Measurements from ENCODE around the gene STRN.
"Not testable (repeated sequence)": the region's sequence is repeated elsewhere in the genome, so short reads cannot be mapped to it uniquely, and the experiment has no call there.

Gene STRN

DNA sequence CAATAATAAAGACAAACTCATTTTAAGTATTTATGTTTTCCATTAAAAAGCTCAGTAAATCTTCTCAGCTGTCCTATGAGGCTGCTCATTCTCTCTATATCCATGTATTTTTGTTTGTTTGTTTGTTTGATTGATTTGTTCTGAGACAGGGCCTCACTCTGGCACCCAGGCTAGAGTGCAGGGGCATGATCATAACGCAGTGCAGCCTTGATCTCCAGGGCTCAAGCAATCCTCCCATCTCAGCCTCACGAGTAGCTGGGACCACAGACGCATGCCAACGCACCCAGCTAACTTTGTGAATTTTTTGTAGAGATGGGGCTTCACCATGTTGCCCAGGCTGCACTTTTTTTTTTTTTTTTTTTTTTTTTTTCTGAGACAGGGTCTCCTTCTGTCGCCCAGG, 5.6 kb downstream of the STRN start:
- DNase-seq: no peak

DNA sequence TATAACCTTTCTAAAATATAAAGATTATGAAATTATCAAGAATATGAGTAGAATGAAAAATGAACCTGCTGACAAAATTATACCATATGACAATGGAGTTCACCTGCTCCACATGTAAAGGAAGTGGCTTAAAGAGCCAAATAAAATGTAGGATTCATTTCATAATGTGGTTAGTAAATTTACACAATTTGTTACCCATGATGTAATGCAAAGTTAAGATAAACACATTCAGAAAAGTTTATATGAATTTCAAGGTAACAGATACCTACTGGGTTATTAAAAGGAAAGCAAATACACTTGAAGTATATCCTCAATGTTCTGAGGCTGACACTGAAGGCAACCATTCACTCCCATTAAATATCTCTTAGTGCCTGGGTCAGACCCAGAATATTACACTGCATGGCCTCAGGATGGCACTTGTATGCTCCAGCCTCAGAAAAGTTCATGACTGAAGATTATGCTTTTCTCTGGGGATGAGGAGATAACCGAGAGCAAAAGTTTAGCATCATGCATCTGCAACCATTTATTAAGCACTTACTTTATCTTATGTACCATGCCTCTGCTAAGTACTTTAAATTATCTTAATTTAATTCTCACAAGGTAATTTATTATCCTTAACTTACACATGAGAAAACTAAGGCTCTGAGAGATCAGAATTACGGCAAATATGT, 6.2 kb downstream of the STRN start:
- DNase-seq: no peak

DNA sequence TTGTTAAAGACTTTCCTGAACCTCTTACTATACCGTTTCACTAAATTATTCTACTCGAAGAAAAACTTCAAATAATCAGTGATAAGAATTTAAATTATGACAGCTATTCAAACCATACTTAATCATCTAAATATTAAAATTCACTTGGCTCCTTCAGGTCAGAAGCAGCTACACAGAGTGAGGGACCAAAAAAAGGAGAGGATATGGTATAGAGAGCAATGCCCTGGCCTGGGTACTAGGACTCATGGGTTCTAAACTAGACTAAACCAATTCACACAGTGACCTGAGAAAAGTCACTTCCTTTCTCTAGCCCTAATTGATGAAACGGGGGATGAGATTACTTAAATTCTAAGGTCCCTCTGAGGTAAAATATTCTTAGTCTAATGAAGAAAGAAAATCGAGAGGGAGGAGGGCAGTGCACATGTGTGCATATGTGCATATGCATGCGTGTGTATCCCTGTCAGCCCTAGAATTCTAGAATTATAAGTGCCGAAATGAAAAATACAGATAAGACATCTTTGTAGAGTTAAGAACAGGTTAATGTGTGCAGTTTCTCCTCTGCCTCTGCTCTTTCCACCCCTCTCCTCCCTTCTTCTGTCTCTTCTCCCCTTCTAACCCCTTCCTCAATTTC, 11.2 kb downstream of the STRN start:
- DNase-seq: no peak

DNA sequence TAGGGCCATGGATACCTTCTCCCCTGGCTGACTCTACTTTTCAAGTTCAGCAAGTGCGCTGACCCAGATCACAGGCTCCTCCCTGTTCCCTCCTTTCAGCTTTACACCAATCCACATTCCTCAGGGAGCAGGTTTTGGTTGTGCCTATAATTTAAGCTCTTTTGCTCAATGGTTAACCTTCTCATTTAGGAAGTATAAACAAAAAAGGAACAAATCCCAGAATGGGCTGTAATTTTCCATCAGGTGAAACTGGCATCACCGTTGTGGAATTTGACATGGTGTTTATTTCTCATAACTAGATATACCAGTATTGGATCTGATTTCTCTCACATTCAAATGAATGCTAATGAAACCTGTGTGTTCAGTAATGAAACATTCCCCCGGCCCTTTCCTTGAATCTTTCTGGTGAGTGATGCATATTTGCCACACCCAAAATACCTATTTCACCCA, 13.6 kb downstream of the STRN start:
- DNase-seq: no peak

DNA sequence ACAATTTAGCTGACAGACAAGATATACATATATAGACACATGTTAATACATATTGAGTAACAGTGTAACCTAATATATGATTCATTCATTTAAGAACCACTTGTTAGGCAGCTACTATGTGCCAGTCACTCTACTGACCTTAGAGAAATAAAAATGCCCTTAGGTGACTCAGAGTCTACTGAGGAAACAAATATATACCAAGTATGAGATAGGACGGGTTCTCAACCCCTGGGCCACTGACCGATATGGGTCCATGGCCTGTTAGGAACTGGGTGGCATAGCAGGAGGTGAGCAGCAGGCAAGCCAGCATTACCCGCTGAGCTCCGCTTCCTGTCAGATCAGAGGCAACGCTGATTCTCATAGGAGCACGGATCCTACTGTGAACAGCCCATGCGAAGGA, 14.8 kb downstream of the STRN start:
- DNase-seq: peak in 1 of 2 experiments; percentile 41

DNA sequence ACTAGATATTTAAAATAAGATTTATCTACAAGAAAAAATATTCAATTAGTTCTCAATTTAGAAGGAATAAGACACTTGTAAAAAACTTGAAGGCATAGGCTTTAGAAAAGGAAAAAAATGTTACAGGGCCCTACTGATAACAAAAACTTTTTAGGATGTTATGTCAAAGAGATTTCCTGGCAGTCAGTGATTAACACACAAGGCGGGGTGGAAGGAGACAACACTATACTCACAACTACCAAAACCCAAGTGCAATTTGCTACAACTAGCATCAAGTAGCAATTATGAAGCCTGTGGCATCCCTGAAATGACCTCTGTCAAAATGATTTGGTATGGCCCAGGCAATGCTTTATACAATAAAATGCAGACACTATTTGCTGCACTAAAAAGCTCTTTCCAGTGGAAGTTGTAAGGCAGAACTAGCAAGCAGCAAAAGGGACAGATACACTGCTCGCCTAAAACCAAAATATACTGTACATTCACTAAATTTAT, 15.3 kb downstream of the STRN start:
- no peak for DNase-seq

DNA sequence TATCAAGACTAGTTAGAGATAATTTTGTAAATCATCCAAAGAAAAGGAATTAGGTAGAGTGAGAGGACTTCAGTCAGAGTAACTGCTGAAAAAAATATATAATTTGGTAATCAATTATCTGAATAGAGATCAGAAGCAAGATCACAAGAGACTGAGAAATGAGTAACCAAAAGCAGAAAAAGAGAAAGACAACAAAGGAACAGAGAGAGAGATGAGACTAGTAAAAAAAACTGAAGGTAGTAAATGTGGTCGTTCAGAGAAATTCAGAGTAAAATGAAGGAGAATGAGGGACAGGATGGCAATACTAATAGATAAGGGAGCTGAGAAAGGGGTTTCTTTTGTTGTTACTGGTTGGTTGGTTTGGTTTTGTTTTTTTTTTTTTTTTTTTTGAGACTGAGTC, 16.5 kb downstream of the STRN start:
- DNase-seq: no peak

DNA sequence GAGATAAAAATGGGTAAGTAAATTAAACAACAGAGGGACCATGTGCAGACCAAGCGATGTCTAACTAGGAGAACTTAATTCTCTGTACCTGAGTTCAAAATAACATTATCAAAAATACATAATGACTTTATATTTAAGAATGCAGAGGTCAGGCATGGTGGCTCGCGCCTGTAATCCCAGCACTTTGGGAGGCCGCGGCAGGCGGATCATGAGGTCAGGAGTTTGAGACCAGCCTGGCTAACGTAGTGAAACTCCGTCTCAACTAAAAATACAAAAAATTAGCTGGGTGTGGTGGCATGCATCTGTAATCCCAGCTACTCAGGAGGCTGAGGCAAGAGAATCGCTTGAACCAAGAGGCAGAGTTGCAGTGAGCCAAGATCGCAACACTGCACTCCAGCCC, 21.1 kb downstream of the STRN start:
- DNase-seq: not testable (repeated sequence)

DNA sequence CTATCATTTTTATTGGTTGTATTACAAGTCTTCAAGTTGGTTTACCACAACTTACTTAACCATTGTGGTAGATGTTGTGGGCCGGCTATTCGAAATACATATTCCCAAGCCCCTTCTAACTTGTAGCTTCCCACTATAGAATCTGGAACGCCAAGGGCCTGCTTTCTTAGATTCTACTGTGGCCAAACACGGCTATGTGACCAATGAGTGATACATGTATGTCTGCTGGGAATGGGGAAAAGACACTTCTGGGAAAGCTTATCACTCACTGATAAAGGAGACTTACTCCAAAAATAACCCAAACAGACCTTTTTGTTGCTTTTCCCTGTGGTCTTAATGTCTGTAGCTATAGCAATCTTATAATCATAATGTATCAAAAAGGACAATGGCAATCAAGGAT, 24.5 kb downstream of the STRN start:
- DNase-seq: no peak

DNA sequence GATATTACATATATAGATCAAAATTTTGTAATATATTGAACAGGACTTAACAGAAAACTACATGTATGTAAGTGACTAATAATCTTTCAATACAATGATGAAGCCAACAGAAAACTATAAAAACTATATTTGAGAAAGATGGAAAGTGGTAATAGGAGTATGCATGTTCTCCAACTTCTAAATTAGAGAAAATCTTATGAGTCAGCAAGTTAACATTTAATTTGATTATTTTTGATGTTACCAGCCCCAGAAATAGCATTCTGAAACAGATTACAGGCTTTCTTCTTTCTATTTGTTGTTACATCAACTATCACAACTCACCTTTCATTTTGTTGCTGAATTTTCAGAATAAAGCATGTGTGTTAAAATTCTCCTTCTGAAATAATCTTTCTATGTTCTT, 29.8 kb downstream of the STRN start:
- DNase-seq: not testable (repeated sequence)

DNA sequence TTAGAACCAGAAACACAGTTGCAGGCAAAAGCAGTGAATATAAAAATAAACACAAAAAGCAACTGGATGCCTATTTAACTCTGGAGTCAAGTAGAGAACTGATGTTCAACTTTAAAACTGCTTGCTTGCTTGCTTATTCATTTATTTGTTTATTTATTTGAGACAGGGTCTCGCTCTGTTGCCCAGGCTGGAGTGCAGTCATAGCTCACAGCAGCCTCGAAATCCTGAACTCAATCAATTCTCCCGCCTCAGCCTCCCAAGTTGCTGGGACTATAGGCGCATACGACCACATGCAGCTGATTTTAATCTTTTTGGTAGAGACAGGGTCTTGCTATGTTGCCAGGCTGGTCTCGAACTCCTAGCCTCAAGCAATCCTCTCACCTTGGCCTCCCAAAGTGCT, 34.6 kb downstream of the STRN start:
- DNase-seq: not testable (repeated sequence)

DNA sequence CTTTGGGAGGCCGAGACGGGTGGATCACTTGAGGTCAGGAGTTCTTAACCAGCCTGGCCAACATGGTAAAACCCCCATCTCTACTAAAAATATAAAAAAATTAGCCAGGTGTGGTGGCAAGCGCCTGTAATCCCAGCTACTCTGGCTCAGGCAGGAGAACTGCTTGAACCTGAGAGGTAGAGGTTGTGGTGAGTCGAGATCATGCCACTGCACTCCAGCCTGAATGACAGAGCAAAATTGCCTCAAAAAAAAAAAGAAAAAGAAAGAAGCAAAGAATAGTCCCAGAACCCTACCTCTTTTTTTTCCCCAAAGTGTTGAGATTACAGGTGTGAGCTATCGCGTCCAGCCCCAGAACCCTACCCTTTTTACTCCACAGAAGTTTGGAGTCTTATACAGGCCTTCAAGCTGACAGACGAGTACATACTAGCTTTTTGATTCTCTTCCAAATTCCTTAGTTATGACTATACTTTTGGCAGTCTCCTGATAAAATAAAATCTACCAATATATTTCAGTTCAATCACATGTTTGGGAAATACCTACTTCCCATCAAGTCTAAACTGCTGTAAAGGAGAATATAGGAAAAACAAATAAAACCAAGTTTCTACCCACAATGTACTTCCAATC, 35.4 kb downstream of the STRN start:
- DNase-seq: peak in 1 of 2 experiments; percentile 46

DNA sequence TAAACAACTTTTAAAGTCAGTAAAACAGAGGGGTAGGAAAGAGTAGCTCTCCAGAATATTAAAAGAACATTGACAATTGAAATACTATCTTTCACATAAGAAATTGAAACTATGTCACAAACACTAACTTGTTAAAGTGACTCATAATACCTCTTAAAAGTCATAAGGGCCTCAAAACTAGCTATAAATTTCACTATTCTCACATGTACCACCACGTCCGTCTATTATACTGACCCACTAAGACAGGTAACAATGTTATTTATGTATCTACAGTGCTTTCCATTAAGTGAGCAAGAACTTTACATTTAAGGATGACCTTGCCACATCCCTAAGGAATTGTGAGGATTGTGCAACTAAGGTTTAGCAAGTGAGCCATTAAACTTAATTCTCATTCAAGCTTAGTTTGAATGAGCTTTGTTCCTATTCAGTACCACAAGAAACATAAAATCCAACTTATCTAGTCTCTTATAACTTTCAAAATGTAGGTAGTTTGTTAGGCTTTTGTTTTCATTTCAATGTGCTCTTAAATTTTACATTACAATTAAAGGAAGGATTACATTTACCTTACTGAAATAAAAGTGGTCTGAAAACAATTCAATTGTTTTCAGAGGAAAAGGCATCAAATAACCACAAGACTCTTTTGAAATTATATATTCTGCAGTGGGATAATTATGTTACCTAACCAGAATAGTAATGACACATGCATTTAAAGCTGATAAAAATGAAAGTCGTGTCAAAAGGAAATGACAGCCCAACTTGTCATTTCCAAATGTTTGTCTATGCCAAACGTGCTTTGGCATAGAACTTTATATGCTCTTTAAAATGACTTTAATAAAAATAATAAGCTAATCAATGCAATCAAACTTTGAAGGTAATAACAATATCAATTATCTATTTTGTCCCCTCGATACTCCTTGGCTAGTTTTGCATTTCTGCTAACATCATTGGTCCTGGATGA, 39.9 kb downstream of the STRN start:
- not testable (repeated sequence) for DNase-seq

DNA sequence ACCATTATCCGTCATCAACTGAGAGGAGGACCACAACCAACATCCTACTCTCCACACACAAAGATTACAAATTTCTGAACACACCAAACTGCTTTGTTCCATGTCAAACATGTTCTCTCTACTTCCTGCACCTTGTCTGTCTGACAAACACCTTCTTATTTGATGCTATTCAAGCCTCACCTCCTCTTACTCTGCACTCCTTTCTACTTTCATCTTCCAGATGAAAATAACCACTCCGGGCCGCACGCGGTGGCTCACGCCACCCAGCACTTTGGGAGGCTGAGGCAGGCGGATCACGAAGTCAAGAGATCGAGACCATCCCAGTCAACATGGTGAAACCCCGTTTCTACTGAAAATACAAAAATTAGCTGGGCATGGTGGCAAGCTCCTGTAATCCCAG, 43.7 kb downstream of the STRN start:
- DNase-seq: not testable (repeated sequence)

DNA sequence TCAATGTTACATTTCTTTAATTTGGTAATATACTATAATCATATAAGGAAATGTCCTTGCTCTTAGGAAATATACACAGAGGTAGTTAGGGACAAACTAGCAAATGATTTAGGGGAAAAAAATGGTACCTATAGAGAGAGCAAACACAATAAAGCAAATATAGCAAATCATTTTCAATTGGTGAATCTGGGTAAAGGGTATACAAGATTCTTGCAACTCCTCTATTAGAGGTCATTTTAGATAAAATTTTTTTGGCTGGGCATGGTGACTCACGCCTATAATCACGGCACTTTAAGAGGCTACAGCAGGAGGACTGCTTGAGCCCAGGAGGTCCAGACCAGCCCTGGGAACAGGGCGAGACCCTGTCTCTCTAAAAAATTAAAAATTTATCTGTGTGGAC, 44.4 kb downstream of the STRN start:
- no peak for DNase-seq

DNA sequence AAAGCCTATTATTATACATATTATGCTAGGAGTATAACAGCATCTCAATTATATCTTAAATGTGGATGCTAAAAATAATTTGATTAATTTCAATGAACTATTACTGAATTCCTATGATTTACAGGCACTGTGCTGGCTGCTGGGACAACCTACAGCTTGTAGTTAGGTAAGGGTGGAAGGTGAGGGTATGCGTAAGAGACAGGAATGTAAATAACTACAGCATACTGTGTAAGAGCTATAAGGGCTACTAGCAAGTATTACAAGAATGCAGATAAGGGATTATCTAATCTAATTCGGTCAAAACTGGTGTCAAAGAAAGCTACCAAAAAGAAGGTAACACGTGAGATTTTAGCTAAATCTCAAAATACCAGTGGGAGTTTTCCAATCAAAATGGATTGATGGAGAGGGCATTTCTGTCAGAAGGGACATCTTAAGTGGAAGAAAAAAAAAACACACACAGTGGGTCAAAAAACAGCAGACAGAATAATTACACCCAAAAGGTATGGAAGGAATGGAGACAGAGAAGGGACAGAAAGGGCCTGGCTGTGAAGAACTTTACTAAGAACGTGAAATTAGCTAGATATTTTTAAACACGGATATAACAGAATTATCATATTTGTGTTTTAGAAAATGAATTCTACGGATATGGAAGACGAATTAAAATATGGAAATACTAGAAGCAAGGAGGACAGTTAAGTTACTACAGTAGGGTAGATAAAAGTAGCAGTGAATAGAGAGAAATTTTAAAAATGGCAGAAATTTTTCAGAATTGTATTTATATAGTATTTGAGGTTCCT, 47.1 kb downstream of the STRN start:
- DNase-seq: no peak

DNA sequence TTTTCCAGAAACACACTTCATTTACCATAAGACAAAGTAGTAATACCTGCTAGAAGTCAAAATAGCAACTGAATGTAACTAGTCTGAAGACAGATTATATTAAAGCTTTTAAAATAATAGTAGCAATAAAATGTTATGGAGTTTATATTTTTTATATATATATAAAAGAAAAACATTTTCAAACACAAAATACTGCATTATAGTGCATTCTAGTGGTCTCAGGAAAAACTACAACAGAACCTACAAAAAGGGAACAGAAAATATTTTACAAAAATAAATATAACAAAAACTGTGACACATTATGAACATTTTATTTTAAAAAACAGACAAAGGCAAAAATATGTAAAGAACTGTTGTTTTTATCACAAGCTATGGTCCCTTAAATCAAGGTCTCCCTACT, 48.0 kb downstream of the STRN start:
- peak in 1 of 2 experiments; percentile 37 for DNase-seq

DNA sequence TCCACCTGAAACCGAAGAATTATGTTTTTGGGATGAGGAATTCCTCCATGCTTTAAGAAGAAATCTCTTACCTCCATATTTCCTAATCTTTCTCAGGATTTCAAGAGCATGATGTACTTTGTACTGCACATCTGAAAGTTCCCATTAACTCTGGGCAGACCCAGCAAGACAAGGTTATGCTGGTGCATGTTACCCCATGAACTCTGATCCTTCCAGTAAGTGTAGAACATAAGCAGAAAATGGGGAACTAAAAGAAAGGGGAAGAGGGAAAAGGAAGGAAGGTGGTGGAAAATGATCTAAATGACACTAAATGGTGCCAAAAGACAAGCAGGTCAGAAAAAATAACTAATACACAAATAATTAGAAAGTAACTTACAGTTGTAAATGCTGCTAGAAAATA, 50.7 kb downstream of the STRN start:
- no peak for DNase-seq

DNA sequence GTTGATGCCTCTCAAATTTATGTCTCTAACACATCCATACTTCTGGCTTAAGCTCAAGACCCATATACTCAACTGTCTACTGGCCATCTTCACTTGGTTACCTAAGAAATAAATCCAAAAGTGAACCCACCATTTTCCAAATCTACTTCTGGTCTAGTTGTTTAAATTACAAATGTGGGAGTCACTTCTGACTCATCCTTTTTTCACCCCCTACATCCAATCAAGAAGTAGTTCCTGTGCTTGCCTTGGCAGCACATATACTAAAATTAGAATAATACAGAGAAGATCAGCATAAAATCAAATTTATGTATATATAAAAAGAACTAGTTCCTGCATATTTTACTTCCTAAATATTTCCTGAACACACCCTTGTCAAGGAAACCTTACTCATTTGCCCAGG, 53.6 kb downstream of the STRN start:
- DNase-seq: no peak

DNA sequence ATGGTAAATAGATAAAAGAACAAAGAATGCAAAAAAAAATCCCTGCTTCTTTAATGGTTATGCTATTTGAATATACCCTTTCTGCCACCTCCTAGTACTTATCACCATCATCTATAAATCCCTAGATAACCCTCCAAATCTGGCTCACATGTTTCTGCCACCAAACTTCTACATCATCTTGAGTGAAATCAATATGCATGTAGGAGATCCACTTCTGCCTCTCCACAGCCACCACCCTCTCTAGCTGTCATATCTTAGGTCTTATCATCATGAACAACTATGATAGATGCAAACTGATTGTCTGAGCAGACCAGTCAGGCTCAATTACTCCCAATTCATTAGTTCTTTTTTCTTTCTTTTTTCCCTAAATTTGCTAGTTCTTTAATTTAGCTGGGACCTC, 55.3 kb downstream of the STRN start:
- no peak for DNase-seq

DNA sequence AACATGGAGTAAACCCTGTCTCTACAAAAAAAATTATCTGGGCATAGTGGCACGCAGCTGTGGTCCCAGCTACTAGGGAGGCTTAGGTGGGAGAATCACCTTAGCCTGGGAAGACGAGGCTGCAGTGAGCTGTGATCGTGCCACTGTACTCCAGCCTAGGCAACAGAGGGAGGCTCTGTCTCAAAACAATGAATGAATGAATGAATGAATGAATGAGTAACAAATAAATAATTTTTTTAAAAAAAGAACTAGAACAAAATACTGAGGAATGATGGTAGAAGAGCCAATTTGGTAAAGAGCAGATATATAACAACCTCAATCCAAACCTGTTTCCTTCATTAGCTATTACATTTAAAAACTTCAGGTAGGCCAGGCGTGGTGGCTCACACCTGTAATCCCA, 60.1 kb downstream of the STRN start:
- no peak for DNase-seq

DNA sequence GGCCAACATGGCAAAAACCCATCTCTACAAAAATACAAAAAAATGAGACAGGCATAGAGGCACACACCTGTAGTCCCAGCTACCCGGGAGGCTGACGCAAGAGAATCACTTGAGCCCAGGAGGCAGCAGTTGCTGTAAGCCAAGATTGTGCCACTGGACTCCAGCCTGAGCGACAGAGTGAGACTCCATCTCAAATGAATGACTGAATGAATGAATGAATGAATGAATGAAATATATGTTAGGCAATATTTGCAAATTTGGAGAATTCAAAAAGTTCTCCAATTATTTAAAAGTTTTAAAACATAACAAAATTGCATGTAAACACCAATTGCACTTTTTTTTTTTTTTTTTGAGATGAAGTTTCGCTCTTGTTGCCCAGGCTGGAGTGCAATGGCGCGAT, 61.7 kb downstream of the STRN start:
- no peak for DNase-seq
